Gastroesophageal sphincter (tissue), 4 donors: Measurements from ENCODE around the gene CARD14. TPM values are rescaled to one million over a fixed set of nuclear protein-coding genes. Genes with fewer than 3 reads are reported as not detected.

Experiments used
- ATAC-seq: fragments of 150-250 bp; one replicate; pipeline ENCODE4 v1.9.1; 2016; ENCODE audit warnings: mild to moderate bottlenecking, moderate library complexity
- H3K27ac ChIP-seq, 4 donors: fragments of 200-600 bp; sonication (generic) in 3 of 4; 1 replicate in 3 of 4; 2 replicates in 1 of 4; pipeline ENCODE4 v1.5.1; 2016 to 2019
- H3K27me3 ChIP-seq: fragments of 200-600 bp; sonication (generic); one replicate; pipeline ENCODE4 v1.5.1; 2019
- H3K36me3 ChIP-seq, 2 donors: fragments of 200-600 bp; sonication (generic); one replicate each; pipeline ENCODE4 v1.5.1; 2019; ENCODE audit warnings: control low read depth in 1 of 2
- H3K4me1 ChIP-seq, 3 donors: fragments of 200-600 bp; sonication (generic); 1 replicate in 2 of 3; 2 replicates in 1 of 3; pipeline ENCODE4 v1.5.1; 2016 to 2019; ENCODE audit warnings: control low read depth in 2 of 3
- H3K4me3 ChIP-seq, 2 donors: fragments of 200-600 bp; sonication (generic); one replicate each; pipeline ENCODE4 v1.5.1; 2019; ENCODE audit warnings: mild to moderate bottlenecking in 1 of 2, moderate library complexity in 1 of 2
- H3K9me3 ChIP-seq, 3 donors: fragments of 200-600 bp; sonication (generic); one replicate each; pipeline ENCODE4 v1.5.1; 2017 to 2019; ENCODE audit warnings: control low read depth in 2 of 3
- EP300 ChIP-seq: sonication (generic); formaldehyde crosslinking; IDR thresholded peaks from one replicate; pipeline ENCODE4 v1.6.1; 2017; ENCODE audit warnings: antibody characterized with exemption, mild to moderate bottlenecking
- POLR2A ChIP-seq, 2 donors: fragments of 450-650 bp; IDR thresholded peaks; one replicate each; pipeline ENCODE4 v1.6.1; 2017; ENCODE audit warnings: antibody characterized with exemption in 2 of 2, mild to moderate bottlenecking in 2 of 2, moderate library complexity in 1 of 2
- POLR2AphosphoS5 ChIP-seq: sonication (generic); formaldehyde crosslinking; IDR thresholded peaks from one replicate; pipeline ENCODE4 v1.6.1; 2017; ENCODE audit warnings: antibody characterized with exemption
- WGBS, 2 donors: methylation state at CpG; one replicate each; pipeline ENCODE4 v1.1.5; 2018; ENCODE audit warnings: low coverage in 1 of 2; 5-methylcytosine and 5-hydroxymethylcytosine counted together
- total RNA-seq, 4 donors: library from RNA; depleted of rRNA; stranded (reverse); fragments of >200 nt; gene quantifications; one replicate each; pipeline ENCODE4 v1.1.0, GENCODE V29; 2016
- TF ChIP-seq, protein P1 (sequence below), 4 experiments: fragments of 200-600 bp in 2 of 4; fragments of 450-650 bp in 2 of 4; sonication (generic) in 1 of 4; IDR thresholded peaks; one replicate each; pipeline ENCODE4 v1.5.1; 2017 to 2019; ENCODE audit warnings: antibody characterized with exemption in 4 of 4, mild to moderate bottlenecking in 2 of 4, moderate library complexity in 2 of 4

CARD14 gene
- total RNA-seq, 4 donors from 2014 or later, result 0.78 to 0.81 TPM; not detected in 2

DNA sequence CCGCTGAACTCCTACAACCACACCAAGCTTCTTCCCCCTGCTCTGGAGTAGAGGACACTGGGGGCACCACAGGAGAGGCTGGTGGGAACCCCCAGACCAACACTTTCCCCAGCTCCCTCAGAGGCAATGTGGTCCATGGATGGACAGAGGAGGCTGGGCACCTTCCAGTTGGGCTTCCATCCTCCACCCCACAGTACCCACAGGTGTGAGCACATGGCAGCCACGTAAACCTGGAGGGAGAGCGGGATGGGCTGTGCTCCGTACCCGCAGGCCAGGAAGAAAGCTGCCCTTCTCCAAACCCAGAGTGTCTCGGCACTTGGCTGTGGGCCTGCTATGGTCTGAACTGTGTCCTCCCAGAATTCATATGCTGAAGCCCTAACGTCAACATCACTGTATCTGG, 48.6 kb downstream of the CARD14 start:
- Histone ChIP-seq H3K9me3 (no peaks in the 10 kb centered on the region), H3K4me1 (peaks cover 0 to 48% (median 10%) of the 10 kb centered on the region in 3 donors), H3K27me3 (no peaks in the 10 kb centered on the region), H3K27ac (no peak overlapping the region), H3K4me3 (no peak overlapping the region), H3K36me3 (peaks cover 0 to 57% of the 10 kb centered on the region in 2 donors)
- no peak for ATAC-seq
- TF ChIP-seq EP300 (no peak), POLR2A (IDR thresholded peaks at IDR 0.05) (no peak), POLR2AphosphoS5 (no peak)
- TF ChIP-seq, protein P1, sequence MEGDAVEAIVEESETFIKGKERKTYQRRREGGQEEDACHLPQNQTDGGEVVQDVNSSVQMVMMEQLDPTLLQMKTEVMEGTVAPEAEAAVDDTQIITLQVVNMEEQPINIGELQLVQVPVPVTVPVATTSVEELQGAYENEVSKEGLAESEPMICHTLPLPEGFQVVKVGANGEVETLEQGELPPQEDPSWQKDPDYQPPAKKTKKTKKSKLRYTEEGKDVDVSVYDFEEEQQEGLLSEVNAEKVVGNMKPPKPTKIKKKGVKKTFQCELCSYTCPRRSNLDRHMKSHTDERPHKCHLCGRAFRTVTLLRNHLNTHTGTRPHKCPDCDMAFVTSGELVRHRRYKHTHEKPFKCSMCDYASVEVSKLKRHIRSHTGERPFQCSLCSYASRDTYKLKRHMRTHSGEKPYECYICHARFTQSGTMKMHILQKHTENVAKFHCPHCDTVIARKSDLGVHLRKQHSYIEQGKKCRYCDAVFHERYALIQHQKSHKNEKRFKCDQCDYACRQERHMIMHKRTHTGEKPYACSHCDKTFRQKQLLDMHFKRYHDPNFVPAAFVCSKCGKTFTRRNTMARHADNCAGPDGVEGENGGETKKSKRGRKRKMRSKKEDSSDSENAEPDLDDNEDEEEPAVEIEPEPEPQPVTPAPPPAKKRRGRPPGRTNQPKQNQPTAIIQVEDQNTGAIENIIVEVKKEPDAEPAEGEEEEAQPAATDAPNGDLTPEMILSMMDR (IDR thresholded peaks at IDR 0.05), result no peak
- 67% methylated on average over 1 of the region's 7 CpGs; no CpG with 5 or more reads in 1 of the 2 donors for WGBS, 2 donors

DNA sequence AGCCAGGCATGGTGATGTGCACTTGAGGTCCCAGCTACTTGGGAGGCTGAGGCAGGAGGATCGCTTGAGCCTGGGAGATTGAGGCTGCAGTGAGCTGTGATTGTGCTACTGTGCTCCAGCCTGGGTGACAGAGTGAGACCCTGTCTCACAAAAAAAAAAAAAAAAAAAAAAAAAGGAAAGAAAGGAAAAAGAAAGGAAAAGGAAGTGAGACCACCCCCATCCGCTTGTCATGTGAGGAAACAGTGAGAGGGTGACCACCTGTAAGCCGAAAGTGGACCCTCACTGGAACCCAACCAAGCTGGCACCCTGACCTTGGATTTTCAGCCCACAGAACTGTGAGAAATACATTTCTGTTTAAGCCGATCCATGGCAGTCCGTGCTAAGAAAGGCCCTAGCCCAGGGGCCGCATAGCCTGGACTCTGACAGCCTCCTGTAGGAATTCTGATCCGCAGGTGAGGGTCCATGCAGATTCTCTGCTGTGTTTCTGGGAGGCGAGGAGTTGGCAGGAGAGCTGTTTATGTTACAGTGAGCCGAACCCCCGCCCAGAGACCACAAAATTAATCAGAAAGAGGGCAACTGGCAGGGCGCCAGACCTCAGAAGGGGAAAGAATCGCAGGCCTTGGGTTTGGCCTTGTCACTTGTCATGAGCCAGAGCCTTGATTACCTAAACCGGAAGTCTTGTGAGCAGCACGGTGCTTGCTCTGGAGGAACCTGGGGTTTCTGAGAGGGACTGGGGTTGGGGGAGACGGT, 49.4 kb downstream of the CARD14 start:
- Histone ChIP-seq H3K36me3 (peaks cover 0 to 54% of the 10 kb centered on the region in 2 donors), H3K9me3 (no peaks in the 10 kb centered on the region), H3K27me3 (no peaks in the 10 kb centered on the region), H3K4me3 (peak overlapping the region; percentile 96 to 100), H3K4me1 (peaks cover 0 to 49% (median 10%) of the 10 kb centered on the region in 3 donors), H3K27ac (peak overlapping the region; percentile 54 to 89 (median 86))
- TF ChIP-seq, protein P1 (IDR thresholded peaks at IDR 0.05), result no peak
- TF ChIP-seq POLR2AphosphoS5, result peak; percentile 49
- peak; percentile 35 for ATAC-seq
- 41 to 71% methylated on average over 6 to 7 of the region's 15 CpGs for WGBS, 2 donors

DNA sequence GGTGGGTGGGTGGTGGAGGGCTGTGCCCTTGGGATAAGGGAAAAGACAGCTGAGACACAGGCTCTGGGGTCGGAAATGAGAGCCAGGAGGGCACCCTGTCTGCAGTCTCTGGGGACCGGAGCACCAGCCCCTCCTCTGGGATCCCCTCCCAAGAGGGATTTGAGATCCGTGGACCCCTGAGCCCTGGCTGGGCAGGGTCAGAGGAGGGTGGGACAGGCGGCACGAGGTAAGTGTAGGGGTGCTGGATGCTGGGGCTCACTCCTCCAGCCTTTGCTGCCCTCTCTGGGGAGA, 49.9 kb downstream of the CARD14 start:
- ATAC-seq, result no peak
- Histone ChIP-seq H3K36me3 (peaks cover 0 to 49% of the 10 kb centered on the region in 2 donors), H3K4me1 (peaks cover 0 to 49% (median 10%) of the 10 kb centered on the region in 3 donors), H3K9me3 (no peaks in the 10 kb centered on the region), H3K27ac (peak overlapping the region; percentile 54 to 89 (median 86)), H3K27me3 (no peaks in the 10 kb centered on the region), H3K4me3 (peak overlapping the region; percentile 96 to 100)
- WGBS, 2 donors, result no CpG with 5 or more reads among the region's 5 CpGs
- TF ChIP-seq POLR2A (IDR thresholded peaks at IDR 0.05), result no peak
- TF ChIP-seq, protein P1 (IDR thresholded peaks at IDR 0.05), result no peak
- no peak for TF ChIP-seq EP300
- TF ChIP-seq POLR2AphosphoS5, result no peak

DNA sequence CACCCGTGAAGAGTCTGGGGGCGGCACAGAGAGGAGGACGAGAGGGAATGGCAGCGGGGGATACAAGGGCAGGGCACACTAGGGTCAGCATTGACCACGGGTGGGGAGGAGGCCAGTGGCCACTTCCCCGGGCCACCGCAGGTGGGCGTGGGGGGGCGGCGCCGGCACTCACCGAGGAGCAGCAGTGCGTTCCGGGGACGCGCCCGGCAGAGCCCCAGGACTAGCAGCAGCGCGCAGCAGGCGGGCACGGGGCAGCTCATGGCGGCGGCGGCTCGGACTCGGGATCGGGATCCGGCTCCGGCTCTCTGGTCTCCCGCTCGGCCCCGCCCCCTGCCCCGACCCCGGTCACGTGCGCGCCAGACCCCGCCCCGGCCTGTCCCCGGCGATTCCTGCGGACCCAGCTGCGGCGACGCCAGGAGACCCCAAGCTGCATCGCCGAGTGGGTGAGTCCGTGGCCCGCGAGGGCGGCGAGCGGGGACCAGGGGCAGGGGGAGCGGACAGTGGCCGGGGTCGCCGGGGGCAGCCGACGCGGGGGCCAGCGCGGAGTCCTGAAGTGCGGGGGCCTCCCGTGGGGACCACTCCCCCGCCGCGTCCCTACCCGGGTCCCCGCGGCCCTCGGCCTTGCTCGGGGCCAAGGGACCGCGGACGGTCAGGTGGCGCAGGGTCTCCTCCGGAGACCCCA, 50.4 kb downstream of the CARD14 start, which contains the start of the genes SGSH and SLC26A11:
SGSH (minus strand) TSS at position 280 of the 682 bp plus-strand sequence; CDS start at position 260, 20 bp downstream.
SLC26A11 (plus strand) TSS at position 374 of the 682 bp plus-strand sequence. CDS start 1,134 bp downstream, outside the sequence.
- Histone ChIP-seq H3K9me3 (no peaks in the 10 kb centered on the region), H3K4me3 (peak within 1 kb of the TSS; percentile 96 to 100), H3K27ac (peak within 1 kb of the TSS; percentile 54 to 89 (median 86)), H3K36me3 (peaks cover 0 to 49% of the 10 kb centered on the region in 2 donors), H3K4me1 (peaks cover 0 to 49% (median 10%) of the 10 kb centered on the region in 3 donors), H3K27me3 (no peaks in the 10 kb centered on the region)
- peak; percentile 36 to 46 for TF ChIP-seq POLR2A (IDR thresholded peaks at IDR 0.05)
- TF ChIP-seq POLR2AphosphoS5, result peak; percentile 24
- TF ChIP-seq EP300, result no peak
- TF ChIP-seq, protein P1 (IDR thresholded peaks at IDR 0.05), result peak in 1 of 4 experiments; percentile 23
- peak; percentile 85 for ATAC-seq
- no CpG with 5 or more reads among the region's 77 CpGs for WGBS, 2 donors
